GM19043 (cell line): ENCODE data around the gene CCDC117.
A peak's percentile ranks its signal among the peaks of the same experiment; 100 is the strongest.
"Not testable (repeated sequence)": the region's sequence is repeated elsewhere in the genome, so short reads cannot be mapped to it uniquely, and the experiment has no call there.

Source experiments
- ATAC-seq: cut with Tn5 transposase; IDR thresholded peaks from one replicate; pipeline ENCODE4 v1.9.1; 2021; ENCODE audit warnings: low read depth; ENCODE audit not compliant: unreplicated experiment

The CCDC117 gene

DNA sequence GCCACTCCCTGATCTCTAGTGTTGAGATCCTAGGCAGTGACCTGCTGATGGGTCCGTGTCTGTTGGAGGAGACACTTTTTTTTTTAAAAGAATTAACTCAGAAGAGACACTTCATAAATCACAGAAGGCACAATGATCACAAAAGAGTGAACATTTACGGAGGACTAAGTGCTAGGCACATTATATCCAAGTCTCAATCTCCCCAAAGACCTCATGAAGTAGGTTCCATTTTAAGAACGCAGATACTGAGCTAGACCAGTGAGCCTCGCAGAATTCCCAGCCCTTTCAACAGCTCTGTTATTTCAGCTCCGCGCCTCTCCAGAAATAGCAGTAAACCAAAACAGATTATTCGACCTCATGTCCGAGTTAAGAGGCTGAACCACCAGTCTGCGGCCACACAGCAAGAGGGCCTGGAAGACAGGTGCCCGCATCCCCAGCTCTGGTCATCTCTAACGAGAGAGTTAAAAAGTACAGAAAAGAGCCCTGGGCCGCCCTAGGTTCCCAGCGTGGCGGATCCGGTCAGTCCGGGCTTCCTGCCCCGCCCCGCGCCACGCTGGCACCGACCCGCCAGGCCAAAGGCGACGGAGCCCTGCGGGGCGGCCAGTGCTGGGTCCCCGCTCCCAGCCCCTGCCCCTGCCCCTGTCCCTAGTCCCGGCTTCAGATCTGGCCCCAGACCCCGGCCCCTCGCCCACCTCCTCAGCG, 27.3 kb downstream of the CCDC117 start:
- no peak for ATAC-seq

DNA sequence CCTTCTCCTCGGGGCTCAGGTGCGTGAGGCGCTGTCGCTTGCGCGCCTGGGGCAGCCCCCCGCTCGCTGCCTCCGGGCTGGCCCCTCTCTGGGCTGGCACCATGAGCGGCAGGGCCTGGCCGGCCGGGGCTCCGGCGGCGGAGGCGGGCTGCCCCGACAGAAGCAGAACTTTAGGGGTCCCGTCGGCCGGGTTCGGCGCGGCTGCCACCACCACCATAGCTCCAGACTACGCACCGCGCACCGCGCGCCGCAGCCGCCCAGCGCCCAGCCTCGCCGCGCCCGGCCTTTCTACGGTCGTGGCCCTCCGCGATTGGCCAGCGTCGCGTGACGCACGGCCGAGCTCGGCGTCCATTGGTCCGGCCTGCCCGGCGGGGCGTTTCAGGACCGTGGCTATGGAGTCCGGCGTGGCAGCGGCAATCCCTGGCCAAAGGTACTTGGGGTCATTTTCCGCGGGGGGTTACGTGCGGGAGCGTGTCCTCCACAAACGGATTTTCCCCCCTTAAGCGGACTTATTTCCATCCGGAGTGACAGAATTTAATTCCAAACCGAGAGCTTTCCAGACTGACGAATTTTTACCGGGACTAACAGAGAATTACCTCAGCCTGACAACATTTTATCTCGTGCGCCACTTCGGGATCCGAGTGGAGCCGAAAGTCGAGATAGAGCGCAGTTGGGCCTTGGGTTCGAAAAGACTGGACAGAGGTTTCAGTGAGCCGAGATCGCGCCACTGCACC, 28.0 kb downstream of the CCDC117 start, which contains the start of gene XBP1:
Gene XBP1 (minus strand): TSS at position 262 of the 734 bp plus-strand sequence.
- peak; percentile 76 for ATAC-seq

DNA sequence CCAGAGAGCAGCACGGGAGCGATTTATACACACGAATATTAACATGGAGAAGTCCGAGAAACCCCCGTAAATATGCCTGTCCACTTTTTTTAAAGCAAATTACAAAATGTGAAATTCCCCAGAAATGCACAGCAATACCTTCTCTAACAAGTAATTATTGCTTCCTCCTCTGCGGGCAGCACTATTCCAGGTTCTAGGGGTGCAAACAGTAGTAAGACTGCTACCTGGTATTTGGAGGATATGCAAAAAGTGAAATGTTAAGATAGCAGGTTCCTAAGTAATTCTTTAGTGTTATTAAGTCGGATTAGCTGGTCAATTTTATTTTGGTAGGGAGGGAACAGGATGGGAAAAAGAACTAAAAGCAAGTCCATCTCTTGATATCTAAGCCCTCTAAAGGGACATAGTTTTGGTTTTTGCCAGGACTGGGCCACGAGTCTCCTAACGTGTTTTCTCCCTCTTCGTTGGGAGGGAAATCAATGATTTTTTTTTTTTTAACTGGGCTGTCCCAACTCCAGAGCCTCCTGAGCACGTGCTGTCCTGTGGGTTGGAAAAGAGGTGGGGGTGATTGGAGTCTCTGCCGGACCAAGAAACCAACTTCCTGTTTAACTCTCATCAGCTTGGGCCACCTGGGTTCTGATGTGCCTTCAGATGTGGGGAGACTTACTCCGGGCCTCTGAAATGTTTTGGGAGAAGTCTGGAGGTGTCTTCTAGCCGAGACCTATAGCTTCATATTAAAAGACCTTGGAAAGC, 29.5 kb downstream of the CCDC117 start:
- no peak for ATAC-seq

DNA sequence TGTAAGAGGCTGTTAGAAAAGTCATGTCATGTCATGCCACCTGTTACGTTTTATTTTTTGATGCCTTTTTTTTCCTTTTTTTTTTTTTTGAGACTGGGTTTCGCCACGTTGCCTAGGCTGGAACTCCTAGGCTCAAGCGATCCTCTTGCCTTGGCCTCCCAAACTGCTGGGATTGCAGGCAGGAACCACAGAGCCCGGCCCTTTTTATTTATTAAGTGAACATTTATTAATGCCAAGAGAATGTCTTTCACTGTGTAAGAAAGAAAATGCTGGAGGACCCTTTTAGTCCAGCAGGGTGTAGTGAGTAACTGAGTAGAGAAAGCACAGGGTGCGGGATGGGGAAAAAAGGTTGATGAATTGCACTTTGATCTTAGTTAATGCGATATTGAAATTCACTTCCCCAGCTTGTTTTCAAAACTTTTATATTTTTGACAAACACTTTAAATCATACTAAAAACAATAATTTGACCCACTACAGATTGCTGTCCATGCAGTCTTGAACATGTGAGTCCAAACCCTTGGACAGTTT, 30.2 kb downstream of the CCDC117 start:
- no peak for ATAC-seq

DNA sequence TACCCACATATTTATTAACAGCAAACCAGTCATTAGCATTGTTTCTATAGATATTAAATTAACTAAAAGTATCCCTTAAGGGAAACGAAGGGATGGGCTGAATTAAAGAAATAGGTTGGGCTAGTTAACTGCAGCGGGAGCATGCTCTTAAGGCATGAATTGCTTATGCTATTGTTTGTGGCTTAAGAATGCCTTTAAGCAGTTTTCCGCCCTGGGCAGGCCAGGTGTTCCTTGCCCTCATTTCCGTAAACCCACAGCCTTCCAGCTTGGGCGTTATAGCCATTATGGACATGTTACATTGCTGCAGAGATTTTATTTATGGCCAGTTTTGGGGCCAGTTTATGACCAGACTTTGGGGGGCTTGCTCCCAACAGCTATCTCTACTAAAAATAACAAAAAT, 32.9 kb downstream of the CCDC117 start:
- ATAC-seq, result not testable (repeated sequence)

DNA sequence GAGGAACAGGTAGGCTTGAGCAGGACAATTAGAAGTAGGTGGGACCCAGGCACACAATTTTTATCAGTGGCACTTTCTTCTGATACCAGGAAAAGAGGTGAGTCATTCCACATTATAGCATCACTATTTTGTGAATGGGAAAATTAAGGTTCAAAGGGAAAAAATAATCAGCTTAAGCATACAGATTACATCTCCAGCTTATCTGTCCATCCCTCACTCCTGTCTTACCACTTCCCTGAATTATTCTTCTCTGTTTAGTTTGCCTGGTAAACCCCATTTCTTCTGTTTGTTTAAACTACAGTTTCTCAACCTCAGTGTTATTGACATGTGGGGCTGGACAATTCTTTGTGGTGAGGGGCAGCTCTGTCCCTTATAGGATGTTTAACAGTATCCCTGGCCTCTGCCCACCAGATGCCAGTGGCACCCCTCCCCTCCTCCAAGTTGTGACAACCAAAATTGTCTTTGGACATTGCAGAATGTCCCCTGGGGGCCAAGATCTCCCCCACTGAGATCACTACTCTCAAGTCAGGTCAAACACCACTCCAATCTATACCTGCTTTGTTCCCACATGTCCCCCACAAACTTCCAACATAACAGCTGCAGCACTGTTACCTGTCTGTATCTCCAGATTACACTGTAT, 36.3 kb downstream of the CCDC117 start:
- no peak for ATAC-seq

DNA sequence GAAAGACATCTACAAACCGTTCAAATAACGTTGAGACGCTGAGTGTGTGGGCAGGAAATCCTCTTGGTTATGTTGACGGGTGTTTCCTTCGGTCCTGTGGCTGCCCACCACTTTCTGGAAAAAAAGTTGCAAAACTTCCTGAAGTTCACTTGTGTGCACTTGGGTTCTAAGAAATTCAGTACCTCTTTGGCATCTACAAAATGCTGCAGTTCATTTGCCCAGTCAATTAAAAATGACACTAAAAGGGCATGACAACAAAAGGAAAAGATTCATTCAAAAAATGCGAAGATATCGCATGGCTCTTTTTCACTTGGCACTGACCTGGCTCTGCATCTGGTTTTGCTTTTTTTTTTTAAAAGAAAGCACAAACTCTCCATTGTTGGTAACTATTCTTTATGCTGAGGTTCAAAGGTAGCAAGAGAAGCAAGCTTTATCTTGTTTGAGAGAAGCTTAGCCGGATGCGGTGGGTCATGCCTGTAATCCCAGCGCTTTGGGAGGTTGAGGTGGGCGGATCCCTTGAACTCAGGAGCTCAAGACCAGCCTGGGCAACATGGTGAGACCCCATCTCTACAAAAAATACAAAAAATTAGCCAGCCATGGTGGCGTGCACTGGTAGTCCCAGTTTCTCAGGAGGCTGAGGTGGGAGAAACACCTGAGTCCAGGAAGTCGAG, 38.5 kb downstream of the CCDC117 start:
- ATAC-seq, result no peak

DNA sequence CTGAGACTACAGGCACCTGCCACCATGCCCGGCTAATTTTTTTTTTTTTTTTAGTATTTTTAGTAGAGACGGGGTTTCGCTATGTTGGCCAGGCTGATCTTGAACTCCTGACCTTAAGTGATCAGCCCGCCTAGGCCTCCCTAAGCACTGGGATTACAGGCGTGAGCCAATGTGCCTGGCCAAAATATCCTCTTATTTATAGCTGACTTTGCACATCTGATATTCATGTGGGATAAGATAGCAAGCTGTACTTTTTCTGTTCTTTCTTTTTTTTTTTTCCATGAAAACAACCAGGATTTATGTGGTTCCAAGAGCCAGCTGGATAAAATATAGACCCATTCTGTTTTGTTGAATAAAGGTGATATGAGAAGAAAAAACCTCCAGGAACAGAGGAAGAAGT, 40.0 kb downstream of the CCDC117 start:
- no peak for ATAC-seq

DNA sequence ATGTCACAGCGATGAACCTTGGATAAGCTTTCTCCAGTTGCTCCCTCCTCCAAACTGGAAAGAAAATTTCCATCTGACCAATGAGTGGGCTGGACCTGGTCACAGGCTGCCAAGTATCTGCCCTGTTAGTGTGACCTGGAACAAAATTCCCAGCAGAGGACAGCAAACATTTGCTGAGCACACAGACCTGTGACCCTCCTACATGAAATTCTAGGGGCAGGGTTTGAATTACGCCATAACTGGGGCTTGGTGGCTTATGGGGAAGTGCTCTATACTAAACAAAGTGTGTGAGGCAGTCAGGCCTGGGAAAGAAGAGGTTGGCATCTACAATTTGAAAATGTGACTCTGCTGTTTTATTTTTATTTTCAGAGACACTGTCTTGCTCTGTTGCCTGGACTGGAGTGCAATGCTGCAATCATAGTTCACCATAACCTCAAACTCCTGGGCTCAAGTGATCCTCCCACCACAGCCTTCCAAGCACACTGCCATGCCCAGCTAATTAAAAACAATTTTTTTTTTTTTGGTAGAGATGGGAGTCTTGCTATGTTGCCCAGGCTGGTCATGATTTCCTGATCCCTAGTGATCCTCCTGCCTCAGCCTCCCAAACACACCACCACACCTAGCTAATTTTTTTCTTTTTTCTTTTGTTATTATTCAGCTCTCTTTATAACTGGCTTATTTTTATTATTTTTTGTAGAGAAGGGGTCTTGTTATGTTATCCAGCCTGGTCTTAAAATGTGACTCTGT, 41.5 kb downstream of the CCDC117 start:
- no peak for ATAC-seq

DNA sequence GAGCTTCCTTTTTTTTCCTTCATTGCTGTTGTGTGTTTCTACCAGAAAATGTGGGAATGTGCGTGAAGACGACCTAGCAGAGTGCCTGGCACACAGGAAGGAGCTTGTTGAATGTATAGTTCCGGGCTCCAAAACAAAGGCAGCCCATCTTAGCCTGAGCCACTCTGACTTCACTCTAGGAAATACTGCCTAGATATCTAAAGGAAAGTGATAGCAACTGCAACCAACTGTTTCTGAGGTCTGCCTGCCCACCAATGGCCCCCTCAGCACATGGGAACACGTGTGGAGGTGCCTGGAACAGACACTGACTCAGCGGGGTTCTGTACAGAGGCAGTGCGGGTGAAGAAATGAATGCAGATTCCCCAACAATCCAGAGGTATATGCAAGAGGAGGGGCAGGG, 42.6 kb downstream of the CCDC117 start:
- no peak for ATAC-seq

DNA sequence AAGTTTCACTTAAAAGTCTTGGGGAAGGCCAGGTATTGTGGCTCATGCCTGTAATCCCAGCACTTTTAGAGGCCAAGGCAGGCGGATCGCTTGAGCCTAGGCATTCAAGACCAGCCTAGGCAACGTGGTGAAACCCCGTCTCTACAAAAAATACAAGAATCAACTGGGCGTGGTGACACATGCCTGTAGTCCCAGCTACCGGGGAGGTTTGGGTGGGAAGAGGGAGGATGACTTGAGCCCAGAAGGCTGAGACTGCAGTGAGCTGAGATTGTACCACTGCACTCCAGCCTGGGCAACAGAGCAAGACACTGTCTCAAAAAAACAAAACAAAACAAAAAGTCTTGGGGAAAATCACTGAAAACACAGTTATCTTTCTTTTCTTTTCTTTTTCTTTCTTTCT, 43.2 kb downstream of the CCDC117 start:
- no peak for ATAC-seq

DNA sequence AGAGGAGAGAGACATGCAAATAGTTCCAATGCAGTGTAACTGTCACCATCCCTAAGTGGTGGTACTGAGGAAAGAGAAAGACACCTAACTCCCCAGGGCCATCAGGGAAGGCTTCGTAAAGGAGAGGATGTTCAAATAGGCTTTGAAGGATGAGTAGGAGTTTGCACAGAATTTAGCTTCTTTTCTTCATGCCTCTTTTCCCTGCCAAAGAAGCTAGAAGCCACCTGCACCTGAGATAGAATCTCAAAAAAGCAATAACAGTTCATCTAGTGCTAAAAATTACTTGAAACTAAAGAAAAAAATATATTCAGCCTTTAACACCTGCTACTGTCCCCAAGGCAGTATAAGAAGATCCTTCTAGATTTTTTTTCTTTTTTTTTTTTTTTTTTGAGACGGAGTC, 44.6 kb downstream of the CCDC117 start:
- ATAC-seq, result no peak

DNA sequence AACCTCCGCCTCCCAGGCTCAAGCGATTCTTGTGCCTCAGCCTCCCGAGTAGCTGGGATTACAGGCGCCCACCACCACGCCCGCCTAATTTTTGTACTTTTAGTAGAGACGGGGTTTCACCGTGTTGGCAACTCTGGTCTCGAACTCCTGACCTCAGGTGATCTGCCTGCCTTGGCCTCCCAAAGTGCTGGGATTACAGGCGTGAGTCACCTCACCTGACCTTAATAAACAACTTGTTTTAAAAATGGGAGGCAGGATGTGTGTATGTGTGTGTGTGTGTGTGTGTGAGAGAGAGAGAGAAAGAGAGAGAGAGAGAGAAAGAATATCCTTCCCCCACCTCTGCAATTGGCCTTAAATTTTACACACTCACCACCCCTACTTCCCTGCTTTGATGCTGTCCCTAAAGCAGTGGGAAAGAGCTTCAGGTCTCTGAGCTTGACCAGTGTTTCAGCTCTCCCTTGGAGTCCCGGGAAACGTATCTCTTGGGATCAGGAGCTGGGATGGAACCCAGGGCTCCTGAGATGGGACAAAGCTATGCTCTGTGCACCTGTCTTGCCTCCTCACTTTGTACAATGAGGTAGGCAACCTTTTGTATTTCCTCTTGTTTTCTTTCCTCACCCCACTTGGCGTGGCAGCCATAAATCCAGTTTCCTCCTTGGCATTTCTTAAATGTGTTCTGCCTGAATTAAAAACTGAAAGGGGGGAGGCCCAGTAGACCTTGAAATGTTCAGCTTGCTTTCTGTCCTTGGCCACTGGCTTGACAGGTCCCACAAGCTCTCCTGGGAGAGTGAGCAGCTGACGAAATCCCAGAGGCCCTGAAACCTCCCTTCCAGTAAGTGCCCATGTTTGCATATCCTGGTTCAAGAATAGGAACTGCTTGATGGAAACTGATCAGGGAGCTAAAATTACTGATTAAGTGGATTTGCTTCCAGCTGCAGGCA, 45.7 kb downstream of the CCDC117 start:
- no peak for ATAC-seq

DNA sequence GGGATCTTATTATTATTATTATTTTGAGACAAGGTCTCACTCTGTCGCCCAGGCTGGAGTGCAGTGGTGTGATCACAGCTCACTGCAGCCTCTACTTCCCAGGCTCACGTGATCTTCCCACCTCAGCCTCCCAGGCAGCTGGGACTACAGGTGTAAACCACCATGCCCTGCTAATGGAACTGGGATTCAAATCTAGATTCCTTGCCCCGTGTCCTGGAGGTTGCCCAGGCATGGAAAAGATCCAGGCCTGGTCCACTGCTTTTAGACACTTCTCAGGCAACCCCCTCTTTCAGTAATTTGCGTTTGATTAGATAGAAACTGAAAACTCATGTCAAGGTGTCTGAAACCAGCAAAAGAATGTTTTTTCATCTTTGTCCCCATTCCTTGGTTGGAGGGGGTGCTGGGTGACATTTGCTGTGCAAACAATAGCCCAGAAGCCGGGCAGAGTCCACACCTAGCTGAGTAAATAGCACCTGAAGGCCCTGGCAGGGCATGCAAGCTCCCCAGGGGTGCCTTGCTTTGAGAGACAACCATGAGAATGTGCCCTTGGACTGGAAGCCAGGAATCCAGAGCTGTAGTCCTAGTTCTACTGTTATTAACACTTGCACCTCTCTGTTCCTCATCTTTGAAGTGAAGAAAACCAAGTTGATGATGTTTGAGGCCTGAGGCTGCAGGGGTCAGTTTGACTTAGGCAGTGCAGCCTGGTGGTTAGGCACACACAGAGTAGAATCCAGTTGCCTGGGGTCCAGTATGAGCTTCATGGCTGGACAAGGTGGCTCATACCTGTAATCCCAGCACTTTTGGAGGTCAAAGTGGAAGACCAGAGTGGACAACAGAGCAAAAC, 47.0 kb downstream of the CCDC117 start:
- ATAC-seq, result no peak

DNA sequence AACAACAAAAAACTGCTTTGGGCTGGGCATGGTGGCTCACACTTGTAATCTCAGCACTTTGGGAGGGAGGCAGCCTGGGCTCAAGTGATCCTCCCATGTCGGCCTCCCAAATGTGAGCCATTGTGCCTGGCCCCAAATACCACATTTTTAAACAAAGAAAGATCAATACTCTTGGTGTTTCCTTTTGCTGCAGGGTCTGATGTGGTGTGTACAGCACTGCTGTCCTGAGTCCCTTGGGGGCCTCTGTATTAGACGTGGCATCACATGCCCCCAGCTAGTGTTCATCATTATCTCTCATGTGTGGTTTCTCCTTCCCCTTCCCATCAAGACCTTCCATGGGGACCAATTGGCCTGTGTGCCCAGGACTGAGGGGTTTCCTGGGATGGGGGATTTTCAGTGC, 48.4 kb downstream of the CCDC117 start:
- ATAC-seq, result no peak

DNA sequence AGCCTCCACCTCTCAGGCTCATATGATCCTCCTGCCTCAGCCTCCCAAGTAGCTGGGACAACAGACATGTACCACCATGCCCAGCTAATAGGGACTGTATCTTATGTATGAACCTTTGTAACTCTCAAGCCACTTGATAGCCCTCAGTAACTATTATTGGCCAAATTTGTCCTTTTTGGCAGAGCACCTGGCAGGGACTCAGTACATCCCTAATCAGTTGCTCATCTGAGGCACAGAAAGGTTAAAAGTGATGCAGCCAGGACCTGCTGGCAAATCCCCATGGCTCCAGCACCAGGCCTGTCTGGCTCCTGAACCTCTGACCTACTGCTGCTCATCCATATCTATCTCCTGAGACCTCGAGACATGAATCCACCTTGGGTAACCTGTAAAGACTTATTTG, 49.0 kb downstream of the CCDC117 start:
- no peak for ATAC-seq

DNA sequence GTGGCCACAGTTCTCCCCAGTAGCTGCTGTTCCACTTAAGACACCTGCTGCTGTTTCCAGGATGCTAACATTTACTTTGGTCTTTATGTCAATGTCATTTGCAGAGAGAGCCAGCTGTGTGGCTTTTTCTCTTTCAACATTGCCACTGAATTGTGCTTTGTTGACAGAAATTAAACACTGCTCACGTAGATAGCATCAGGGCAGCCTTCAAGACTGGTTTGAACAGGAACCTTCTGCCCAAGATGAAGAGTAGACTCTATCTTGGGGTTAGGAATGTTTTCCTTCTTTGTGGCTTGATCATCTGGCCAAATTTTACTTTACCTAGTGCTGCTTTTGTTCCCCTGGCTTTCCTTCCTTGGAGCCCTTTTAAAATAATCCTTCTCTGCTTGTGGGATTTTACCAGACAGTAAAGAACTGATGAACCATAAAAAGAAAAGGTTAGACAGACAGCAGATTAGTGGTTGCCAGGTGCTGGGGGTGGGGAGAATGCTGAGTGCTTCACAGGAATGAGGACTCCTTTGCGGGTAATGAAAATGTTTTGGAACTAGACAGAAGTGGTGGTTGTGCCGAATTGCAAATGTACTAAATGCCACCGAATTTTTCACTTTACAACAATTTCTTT, 50.5 kb downstream of the CCDC117 start:
- ATAC-seq, result no peak
